PC-3 (cell line): ENCODE results near the gene PRKAR2B. TPM values are rescaled to one million over a fixed set of nuclear protein-coding genes. Genes with fewer than 3 reads are reported as not detected.
"Not testable (repeated sequence)": the region's sequence is repeated elsewhere in the genome, so short reads cannot be mapped to it uniquely, and the experiment has no call there.

ENCODE experiments used
- ATAC-seq: fragments of 200-7000 bp; cut with Tn5 transposase; 2 replicates; pipeline ENCODE4 v1.9.1; 2020; ENCODE audit warnings: mild to moderate bottlenecking, moderate library complexity
- BruUV-seq: library from RNA; stranded (reverse); fragments of 400-500 nt; replicated peaks from 2 replicates; lab custom pipeline; 2021; lab: Mats Ljungman, UMichigan
- CTCF ChIA-PET: fragments of 300-600 bp; sonication (Branson Sonifier 250); formaldehyde crosslinking; loops from one replicate; lab custom pipeline; 2022; ENCODE audit warnings: antibody characterized with exemption; lab: Charles Lee
- POLR2A ChIA-PET: fragments of 300-600 bp; sonication (Branson Sonifier 250); formaldehyde crosslinking; loops from one replicate; lab custom pipeline; 2022; ENCODE audit warnings: antibody characterized with exemption; ENCODE audit not compliant: unreplicated experiment; lab: Charles Lee
- DNase-seq: peaks from one replicate; pipeline ENCODE4 v3.0.0-alpha.2; 2015
- H2AFZ ChIP-seq: fragments of 300-600 bp; sonication (generic); 2 replicates; pipeline ENCODE4 v1.6.0; 2016; ENCODE audit warnings: antibody characterized with exemption, low read length
- H3F3A ChIP-seq: fragments of 300-600 bp; sonication (generic); one replicate; pipeline ENCODE4 v1.6.0; 2017; ENCODE audit warnings: antibody characterized with exemption, low read length, control low read depth, mild to moderate bottlenecking; ENCODE audit not compliant: unreplicated experiment
- H3K27ac ChIP-seq: fragments of 300-600 bp; sonication (generic); 2 replicates; pipeline ENCODE4 v1.5.1; 2016; ENCODE audit warnings: mild to moderate bottlenecking, low read length
- H3K27me3 ChIP-seq: fragments of 300-600 bp; sonication (generic); 2 replicates; pipeline ENCODE4 v1.6.1; 2016; ENCODE audit warnings: low read length, mixed read lengths
- H3K36me3 ChIP-seq: fragments of 300-600 bp; sonication (generic); 2 replicates; pipeline ENCODE4 v1.6.1; 2016; ENCODE audit warnings: low read depth, mixed run types, low read length, mixed read lengths
- H3K4me1 ChIP-seq: fragments of 300-600 bp; sonication (generic); 2 replicates; pipeline ENCODE4 v1.5.1; 2016; ENCODE audit warnings: low read length; ENCODE audit not compliant: insufficient read depth
- H3K4me2 ChIP-seq: fragments of 300-600 bp; sonication (generic); 2 replicates; pipeline ENCODE4 v1.6.0; 2016; ENCODE audit warnings: low read length
- H3K4me3 ChIP-seq: fragments of 300-600 bp; sonication (generic); 2 replicates; pipeline ENCODE4 v1.5.1; 2016; ENCODE audit warnings: mild to moderate bottlenecking, low read length, mixed read lengths
- H3K79me2 ChIP-seq: fragments of 300-600 bp; sonication (generic); 2 replicates; pipeline ENCODE4 v1.6.1; 2017; ENCODE audit warnings: low read length, mixed read lengths
- H3K9ac ChIP-seq: fragments of 300-600 bp; sonication (generic); 2 replicates; pipeline ENCODE4 v1.6.0; 2016; ENCODE audit warnings: mild to moderate bottlenecking, low read length
- H3K9me2 ChIP-seq: fragments of 300-600 bp; sonication (generic); replicated peaks from 2 replicates; pipeline ENCODE4 v1.6.1; 2016; ENCODE audit warnings: mixed run types, low read length, mixed read lengths
- H3K9me3 ChIP-seq: fragments of 300-600 bp; sonication (generic); 2 replicates; pipeline ENCODE4 v1.6.1; 2016; ENCODE audit warnings: low read length, mixed read lengths
- H4K20me1 ChIP-seq: fragments of 300-600 bp; sonication (generic); 2 replicates; pipeline ENCODE4 v1.6.1; 2016; ENCODE audit warnings: low read length, mixed read lengths
- intact Hi-C: fragments of 100-400 bp; cut with micrococcal nuclease; formaldehyde crosslinking; loops from 2 replicates; pipeline ENCODE4 v1.9.0; 2023
- total RNA-seq: library from RNA; depleted of rRNA; stranded (reverse); fragments of >200 nt; gene quantifications from 2 replicates; pipeline ENCODE4 v1.2.3, GENCODE V29; 2014
- TF ChIP-seq, protein P1 (sequence below): fragments of 300-600 bp; sonication (generic); conservative IDR thresholded peaks from 2 replicates; pipeline ENCODE4 v1.5.1; 2017; ENCODE audit warnings: antibody characterized with exemption, low read depth, mild to moderate bottlenecking, low read length

PRKAR2B gene
- total RNA-seq, 1 experiment from 2014 or later = 0.29 TPM

DNA sequence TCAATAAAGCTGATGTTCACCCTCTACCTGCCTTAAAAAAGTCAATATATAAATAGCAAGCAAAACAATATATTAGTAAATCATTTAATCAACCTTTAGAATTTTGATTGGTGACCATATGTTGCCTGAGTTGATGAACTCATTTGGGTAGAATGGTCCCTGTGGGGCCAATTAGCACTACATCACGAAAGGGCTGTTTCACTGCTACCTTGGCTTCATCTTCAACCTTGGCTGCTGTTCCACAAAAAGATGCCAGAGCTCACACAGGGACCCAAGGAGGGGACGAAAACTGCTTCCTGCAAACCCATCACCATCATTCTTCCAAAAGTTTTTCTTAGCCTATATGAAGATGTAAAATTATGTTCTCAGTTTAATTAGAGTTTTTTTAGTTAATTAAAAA, 88.9 kb downstream of the PRKAR2B start:
- Histone ChIP-seq H3K27ac (no peak overlapping the region), H3K9me2 (no peaks in the 10 kb centered on the region), H3F3A (no peaks in the 10 kb centered on the region), H3K9me3 (no peaks in the 10 kb centered on the region), H3K27me3 (peaks cover 44% of the 10 kb centered on the region), H2AFZ (no peak overlapping the region), H4K20me1 (no peaks in the 10 kb centered on the region), H3K9ac (no peak overlapping the region), H3K4me1 (no peaks in the 10 kb centered on the region), H3K79me2 (no peaks in the 10 kb centered on the region), H3K36me3 (no peaks in the 10 kb centered on the region), H3K4me3 (no peak overlapping the region), H3K4me2 (no peak overlapping the region)
- ATAC-seq = no peak
- ChIA-PET CTCF (no interaction called here), POLR2A (no interaction called here)
- TF ChIP-seq, protein P1, sequence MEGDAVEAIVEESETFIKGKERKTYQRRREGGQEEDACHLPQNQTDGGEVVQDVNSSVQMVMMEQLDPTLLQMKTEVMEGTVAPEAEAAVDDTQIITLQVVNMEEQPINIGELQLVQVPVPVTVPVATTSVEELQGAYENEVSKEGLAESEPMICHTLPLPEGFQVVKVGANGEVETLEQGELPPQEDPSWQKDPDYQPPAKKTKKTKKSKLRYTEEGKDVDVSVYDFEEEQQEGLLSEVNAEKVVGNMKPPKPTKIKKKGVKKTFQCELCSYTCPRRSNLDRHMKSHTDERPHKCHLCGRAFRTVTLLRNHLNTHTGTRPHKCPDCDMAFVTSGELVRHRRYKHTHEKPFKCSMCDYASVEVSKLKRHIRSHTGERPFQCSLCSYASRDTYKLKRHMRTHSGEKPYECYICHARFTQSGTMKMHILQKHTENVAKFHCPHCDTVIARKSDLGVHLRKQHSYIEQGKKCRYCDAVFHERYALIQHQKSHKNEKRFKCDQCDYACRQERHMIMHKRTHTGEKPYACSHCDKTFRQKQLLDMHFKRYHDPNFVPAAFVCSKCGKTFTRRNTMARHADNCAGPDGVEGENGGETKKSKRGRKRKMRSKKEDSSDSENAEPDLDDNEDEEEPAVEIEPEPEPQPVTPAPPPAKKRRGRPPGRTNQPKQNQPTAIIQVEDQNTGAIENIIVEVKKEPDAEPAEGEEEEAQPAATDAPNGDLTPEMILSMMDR = no peak
- intact Hi-C loops = no loop called here
- no peak for DNase-seq
- no TSS peak for BruUV-seq

DNA sequence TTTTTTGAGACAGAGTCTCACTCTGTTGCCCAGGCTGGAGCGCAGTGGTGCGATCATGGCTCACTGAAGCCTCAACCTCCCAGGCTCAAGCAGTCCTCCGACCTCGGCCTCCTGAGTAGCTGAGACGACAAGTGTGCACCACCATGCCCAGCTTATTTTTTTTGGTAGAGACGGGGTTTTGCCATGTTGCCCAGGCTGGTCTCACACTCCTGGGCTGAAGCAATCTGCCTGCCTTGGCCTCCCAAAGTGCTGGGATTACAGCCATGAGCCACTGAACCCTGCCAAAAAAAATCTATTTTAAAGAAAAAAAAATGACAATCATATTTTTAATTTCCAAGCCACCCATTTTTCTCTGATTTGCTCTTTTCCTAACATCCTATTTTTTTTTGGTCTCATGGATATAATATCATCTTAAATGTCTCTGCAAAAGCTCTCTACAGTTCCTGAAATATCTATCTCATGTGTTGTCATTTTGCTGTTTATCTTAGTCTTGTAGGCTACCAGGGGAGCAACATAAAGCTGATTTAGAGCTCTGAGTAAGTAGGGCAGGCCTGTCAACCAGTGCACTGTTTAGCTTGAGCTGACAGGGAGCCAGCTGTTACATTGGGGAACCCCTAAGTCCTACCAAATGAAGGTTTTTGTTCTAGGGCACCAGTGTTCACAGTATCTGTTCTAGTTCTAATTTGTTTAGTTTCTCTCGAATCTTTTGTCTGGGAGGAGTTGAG, 94.4 kb downstream of the PRKAR2B start:
- no peak for DNase-seq
- no peaks in the 10 kb centered on the region for H3K9me3 ChIP-seq
- H4K20me1 ChIP-seq = no peaks in the 10 kb centered on the region
- H3K4me1 ChIP-seq = no peaks in the 10 kb centered on the region
- no peaks in the 10 kb centered on the region for H3K9me2 ChIP-seq
- TF ChIP-seq, protein P1 = no peak
- H3K4me2 ChIP-seq = no peak overlapping the region
- ChIA-PET POLR2A (interaction anchor here (0.6 kb wide), 1 partner anchor 851 kb away, joined by 3 read pairs; no protein-coding TSS in a partner anchor), CTCF (no interaction called here)
- no peak overlapping the region for H3K9ac ChIP-seq
- intact Hi-C loops = no loop called here
- no TSS peak for BruUV-seq
- no peak for ATAC-seq
- peaks cover 36% of the 10 kb centered on the region for H3K27me3 ChIP-seq
- H3K4me3 ChIP-seq = no peak overlapping the region
- H3K79me2 ChIP-seq = no peaks in the 10 kb centered on the region
- no peak overlapping the region for H3K27ac ChIP-seq
- no peaks in the 10 kb centered on the region for H3K36me3 ChIP-seq
- H2AFZ ChIP-seq = no peak overlapping the region
- H3F3A ChIP-seq = no peaks in the 10 kb centered on the region

DNA sequence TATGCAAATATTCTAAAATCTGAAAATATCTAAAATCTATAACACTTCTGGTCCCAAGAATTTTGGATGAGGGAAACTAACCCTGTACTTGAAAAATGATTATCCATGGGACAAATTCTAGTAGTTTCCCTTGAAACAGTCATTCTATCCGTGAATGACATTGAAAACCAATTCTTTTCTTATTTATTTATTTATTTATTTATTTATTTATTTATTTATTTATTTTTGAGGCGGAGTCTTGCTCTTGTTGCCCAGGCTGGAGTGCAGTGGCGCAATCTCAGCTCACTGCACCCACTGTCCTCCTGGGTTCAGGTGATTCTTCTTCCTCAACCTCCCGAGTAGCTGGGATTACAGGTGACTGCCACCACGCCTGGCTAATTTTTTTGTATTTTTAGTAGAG, 99.4 kb downstream of the PRKAR2B start:
- H3K4me3 ChIP-seq, ATAC-seq, H3K4me1 ChIP-seq, POLR2A ChIA-PET, H3K36me3 ChIP-seq, H3K9me2 ChIP-seq, CTCF ChIA-PET, H3K9me3 ChIP-seq, H3K9ac ChIP-seq, H4K20me1 ChIP-seq, H3K27me3 ChIP-seq, H3K27ac ChIP-seq, H3F3A ChIP-seq, H3K4me2 ChIP-seq, H3K79me2 ChIP-seq, DNase-seq, H2AFZ ChIP-seq, BruUV-seq: not testable (repeated sequence)
- intact Hi-C loops = loop anchor here (10.0 kb wide), 2 partner anchors 731 to 969 kb away; no protein-coding TSS in a partner anchor
